K562 treated with DMSO at 1 percent for 48 hours (cell line): Measurements from ENCODE around the gene PHTF1. TPM values are rescaled to one million over a fixed set of nuclear protein-coding genes. Genes with fewer than 3 reads are reported as not detected.

Experiments used
- total RNA-seq: library from RNA; unstranded; fragments of 300-600 nt; gene quantifications from 2 replicates; pipeline ENCODE4 v1.2.3, GENCODE V29; 2022; ENCODE audit warnings: low replicate concordance; ENCODE audit errors: extremely low read depth

PHTF1 gene
- not detected in 2 replicates for total RNA-seq

GRCh38 chr1:113759333-113760101 lies at the start of gene PHTF1:
Gene PHTF1 (minus strand): TSS chr1:113759486. CDS start chr1:113758703, 783 bp downstream.

Other genes starting within 250 kb of the PHTF1 start
- not detected in 2 replicates for gene RSBN1, start 53.0 kb upstream of the PHTF1 start, total RNA-seq
- gene PTPN22, start 112.2 kb upstream of the PHTF1 start, total RNA-seq, result not detected in 2 replicates
- not detected in 2 replicates for gene BCL2L15, start 128.1 kb upstream of the PHTF1 start, total RNA-seq
- not detected in 2 replicates for gene AP4B1, start 145.3 kb upstream of the PHTF1 start, total RNA-seq
- gene DCLRE1B, start 145.8 kb upstream of the PHTF1 start, total RNA-seq, result not detected in 2 replicates
- gene HIPK1, start 169.8 kb upstream of the PHTF1 start, total RNA-seq, result not detected in 2 replicates
- gene OLFML3, start 220.0 kb upstream of the PHTF1 start, total RNA-seq, result not detected in 2 replicates